Neuronal stem cell (in vitro differentiated cells): ENCODE data around the gene PHKA2.

Experiments used
- DNase-seq: peaks from one replicate; pipeline ENCODE4 v3.0.0-alpha.2; 2013; ENCODE audit warnings: low spot score
- H2AFZ ChIP-seq: one replicate; pipeline ENCODE4 v1.6.1; 2013; ENCODE audit warnings: mild to moderate bottlenecking, low read length, inconsistent platforms
- H2AK5ac ChIP-seq: 2 replicates; pipeline ENCODE4 v1.6.1; 2013; ENCODE audit warnings: low read depth, mild to moderate bottlenecking, inconsistent platforms, low read length, moderate library complexity, mixed read lengths
- H2BK120ac ChIP-seq: 2 replicates; pipeline ENCODE4 v1.6.1; 2013; ENCODE audit warnings: low read depth, mild to moderate bottlenecking, inconsistent platforms, low read length, moderate library complexity, mixed read lengths
- H2BK12ac ChIP-seq: one replicate; pipeline ENCODE4 v1.6.1; 2013; ENCODE audit warnings: low read length, inconsistent platforms
- H2BK15ac ChIP-seq: 2 replicates; pipeline ENCODE4 v1.6.1; 2013; ENCODE audit warnings: mild to moderate bottlenecking, low read length, inconsistent platforms, mixed read lengths
- H2BK5ac ChIP-seq: one replicate; pipeline ENCODE4 v1.6.1; 2013; ENCODE audit warnings: inconsistent platforms, mild to moderate bottlenecking, low read length, moderate library complexity
- H3K14ac ChIP-seq: one replicate; pipeline ENCODE4 v1.6.1; 2013; ENCODE audit warnings: low read length, inconsistent platforms
- H3K18ac ChIP-seq: 2 replicates; pipeline ENCODE4 v1.6.1; 2013; ENCODE audit warnings: low read length, inconsistent platforms
- H3K23ac ChIP-seq: 2 replicates; pipeline ENCODE4 v1.6.1; 2013; ENCODE audit warnings: low read depth, mild to moderate bottlenecking, mixed read lengths, low read length, inconsistent platforms; ENCODE audit not compliant: poor library complexity
- H3K27ac ChIP-seq: replicated peaks from 3 replicates; pipeline ENCODE4 v1.5.1; 2013; ENCODE audit warnings: low read length, inconsistent platforms
- H3K27me3 ChIP-seq, 3 experiments: 2 replicates each; pipeline ENCODE4 v1.6.1; 2013; ENCODE audit warnings: low read length in 3 of 3, mild to moderate bottlenecking in 2 of 3, inconsistent platforms in 1 of 3, low read depth in 1 of 3, mixed read lengths in 1 of 3, moderate library complexity in 1 of 3; ENCODE audit not compliant: control insufficient read depth in 3 of 3, insufficient read depth in 3 of 3
- H3K36me3 ChIP-seq, 2 donors: replicated peaks in 1 of 2; 2 replicates each; pipeline ENCODE4 v1.6.1; 2013; ENCODE audit warnings: low read length in 2 of 2; ENCODE audit not compliant: control insufficient read depth in 2 of 2, insufficient read depth in 2 of 2
- H3K4ac ChIP-seq: 2 replicates; pipeline ENCODE4 v1.6.1; 2013; ENCODE audit warnings: inconsistent platforms, mild to moderate bottlenecking, low read length, moderate library complexity
- H3K4me1 ChIP-seq, 2 donors: 1 replicate in 1 of 2; 2 replicates in 1 of 2; pipeline ENCODE4 v1.6.1; 2013; ENCODE audit warnings: low read length in 2 of 2, low read depth in 1 of 2; ENCODE audit not compliant: control insufficient read depth in 2 of 2, insufficient read depth in 1 of 2
- H3K4me2 ChIP-seq: one replicate; pipeline ENCODE4 v1.6.1; 2013; ENCODE audit warnings: mild to moderate bottlenecking, low read length, inconsistent platforms; ENCODE audit not compliant: insufficient read depth, poor library complexity, severe bottlenecking
- H3K4me3 ChIP-seq, 2 donors: 2 replicates each; pipeline ENCODE4 v1.5.1; 2013; ENCODE audit warnings: low read length in 2 of 2, mild to moderate bottlenecking in 2 of 2, inconsistent platforms in 1 of 2, moderate library complexity in 1 of 2
- H3K79me1 ChIP-seq: one replicate; pipeline ENCODE4 v1.6.1; 2013; ENCODE audit warnings: low read depth, mild to moderate bottlenecking, inconsistent platforms, low read length, moderate library complexity
- H3K9ac ChIP-seq: one replicate; pipeline ENCODE4 v1.6.1; 2013; ENCODE audit warnings: mild to moderate bottlenecking, low read depth, low read length, inconsistent platforms; ENCODE audit not compliant: poor library complexity
- H3K9me3 ChIP-seq, 2 donors: replicated peaks in 1 of 2; 2 replicates each; pipeline versions ENCODE3 to v1.6.1; 2013; ENCODE audit warnings: low read length in 2 of 2, mild to moderate bottlenecking in 2 of 2, inconsistent platforms in 1 of 2, low read depth in 1 of 2, mixed read lengths in 1 of 2, moderate library complexity in 1 of 2; ENCODE audit not compliant: control insufficient read depth in 2 of 2, insufficient read depth in 1 of 2
- H4K8ac ChIP-seq: one replicate; pipeline ENCODE4 v1.6.1; 2013; ENCODE audit warnings: low read depth, mild to moderate bottlenecking, inconsistent platforms, low read length, moderate library complexity
- H4K91ac ChIP-seq: one replicate; pipeline ENCODE4 v1.6.1; 2013; ENCODE audit warnings: low read length, low read depth, mild to moderate bottlenecking, inconsistent platforms; ENCODE audit not compliant: poor library complexity
- WGBS, 2 donors: extraction: QIAGEN DNeasy Blood & Tissue Kit; methylation state at CpG; one replicate each; pipeline ENCODE4 v1.1.7; 2013; ENCODE audit warnings: missing lambda C conversion rate in 2 of 2, mixed read lengths in 1 of 2; ENCODE audit not compliant: insufficient read length in 2 of 2, insufficient replicate concordance in 1 of 2; ENCODE audit errors: extremely low coverage in 2 of 2; 5-methylcytosine and 5-hydroxymethylcytosine counted together

The PHKA2 gene

GRCh38 chrX:18891548-18891945, 92.4 kb downstream of the PHKA2 start:
- Histone ChIP-seq H3K9me3 (no peaks in the 10 kb centered on the region), H2AK5ac (no peak overlapping the region), H3K4me1 (peaks cover 0 to 8% of the 10 kb centered on the region in 2 donors), H3K18ac (no peak overlapping the region), H2BK15ac (no peak overlapping the region), H3K4me3 (no peak overlapping the region), H3K27ac (no peak overlapping the region), H2BK5ac (no peak overlapping the region), H3K27me3 (peaks cover 0 to 4% (median 0%) of the 10 kb centered on the region in 3 experiments), H2AFZ (no peak overlapping the region), H3K4ac (no peak overlapping the region), H3K4me2 (no peak overlapping the region), H2BK12ac (no peak overlapping the region), H3K14ac (no peak overlapping the region), H3K9ac (no peak overlapping the region), H3K79me1 (peaks cover 2% of the 10 kb centered on the region), H3K36me3 (no peaks in the 10 kb centered on the region), H4K8ac (no peak overlapping the region), H2BK120ac (no peak overlapping the region), H4K91ac (no peak overlapping the region), H3K23ac (no peak overlapping the region)
- DNase-seq: no peak
- WGBS, 2 donors: no CpG with 5 or more reads among the region's 9 CpGs

GRCh38 chrX:18890724-18891547, 93.0 kb downstream of the PHKA2 start:
- H2AK5ac ChIP-seq: no peak overlapping the region
- H3K4me2 ChIP-seq: no peak overlapping the region
- H3K9ac ChIP-seq: no peak overlapping the region
- H3K27ac ChIP-seq: no peak overlapping the region
- H3K4me3 ChIP-seq: no peak overlapping the region
- no peak overlapping the region for H2BK15ac ChIP-seq
- no peak overlapping the region for H2BK120ac ChIP-seq
- H3K27me3 ChIP-seq: peaks cover 0 to 6% (median 0%) of the 10 kb centered on the region in 3 experiments
- no peak overlapping the region for H2AFZ ChIP-seq
- H3K23ac ChIP-seq: no peak overlapping the region
- H2BK5ac ChIP-seq: no peak overlapping the region
- peaks cover 2% of the 10 kb centered on the region for H3K79me1 ChIP-seq
- no peak overlapping the region for H4K8ac ChIP-seq
- no peak for DNase-seq
- WGBS, 2 donors: no CpG with 5 or more reads among the region's 24 CpGs
- H3K18ac ChIP-seq: no peak overlapping the region
- H3K36me3 ChIP-seq: no peaks in the 10 kb centered on the region
- no peak overlapping the region for H2BK12ac ChIP-seq
- H3K4ac ChIP-seq: no peak overlapping the region
- H3K14ac ChIP-seq: no peak overlapping the region
- H4K91ac ChIP-seq: no peak overlapping the region
- H3K4me1 ChIP-seq: peaks cover 0 to 12% of the 10 kb centered on the region in 2 donors
- H3K9me3 ChIP-seq: no peaks in the 10 kb centered on the region

DNA sequence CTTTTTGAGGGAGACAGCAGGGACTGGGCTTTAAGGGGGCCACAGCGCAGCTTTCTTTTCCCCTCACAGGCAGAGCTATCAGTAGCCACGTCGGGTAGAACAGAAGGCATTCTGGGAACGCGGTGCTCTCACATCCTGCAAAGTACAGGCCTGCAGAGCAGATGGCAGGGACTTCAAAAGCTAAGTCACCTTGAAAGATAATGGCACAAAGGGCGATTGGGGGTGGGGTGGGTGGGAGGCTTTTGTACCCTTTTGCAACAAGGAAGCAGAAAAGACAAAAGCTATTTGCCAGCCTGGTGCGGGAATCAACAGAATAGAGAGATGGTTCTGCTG, 93.9 kb downstream of the PHKA2 start:
- Histone ChIP-seq H3K14ac (no peak overlapping the region), H3K27ac (no peak overlapping the region), H3K4me1 (peaks cover 0 to 13% of the 10 kb centered on the region in 2 donors), H2BK5ac (no peak overlapping the region), H2BK120ac (no peak overlapping the region), H3K4me3 (no peak overlapping the region), H3K4ac (no peak overlapping the region), H3K36me3 (no peaks in the 10 kb centered on the region), H3K9me3 (no peaks in the 10 kb centered on the region), H3K18ac (no peak overlapping the region), H2AK5ac (no peak overlapping the region), H3K4me2 (no peak overlapping the region), H4K8ac (no peak overlapping the region), H2BK12ac (no peak overlapping the region), H2BK15ac (no peak overlapping the region), H4K91ac (no peak overlapping the region), H3K23ac (no peak overlapping the region), H2AFZ (no peak overlapping the region), H3K79me1 (peaks cover 2% of the 10 kb centered on the region), H3K9ac (no peak overlapping the region), H3K27me3 (peaks cover 0 to 7% (median 0%) of the 10 kb centered on the region in 3 experiments)
- no peak for DNase-seq
- no CpG with 5 or more reads among the region's 7 CpGs for WGBS, 2 donors

DNA sequence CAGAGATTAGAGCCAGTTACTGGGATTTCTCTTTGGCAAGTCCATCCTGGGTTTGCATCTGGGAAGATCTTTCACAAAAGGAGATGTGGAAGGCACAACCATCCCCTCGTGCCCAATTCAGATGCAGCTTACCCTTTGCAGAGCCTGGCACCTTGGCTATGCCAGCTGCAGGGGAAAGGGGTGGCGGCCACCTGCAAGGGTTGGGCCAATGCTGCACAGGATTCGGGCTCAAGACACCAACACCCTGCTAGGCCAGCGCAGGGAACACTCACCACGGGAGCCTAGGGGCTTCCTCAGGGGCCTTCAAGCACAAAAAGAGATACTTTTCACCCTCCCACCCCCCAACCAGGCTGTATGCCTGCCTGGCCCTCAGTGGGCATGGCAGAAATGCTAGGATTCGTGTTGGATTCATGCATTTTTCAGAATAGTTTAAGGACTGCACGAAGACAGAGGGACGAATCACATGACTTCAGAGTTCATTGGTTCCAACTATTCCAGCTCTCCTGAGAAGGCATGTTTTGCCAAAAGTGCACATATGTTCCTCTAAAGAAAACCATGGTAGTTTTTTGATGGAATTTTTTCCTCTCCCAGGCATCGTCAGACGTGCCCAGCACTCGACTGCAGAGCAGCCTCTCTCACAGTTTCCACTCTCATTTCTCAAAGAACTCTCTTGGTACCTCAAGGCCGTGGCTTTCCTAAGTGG, 94.4 kb downstream of the PHKA2 start:
- Histone ChIP-seq H3K4ac (no peak overlapping the region), H4K8ac (no peak overlapping the region), H3K4me2 (no peak overlapping the region), H2BK12ac (no peak overlapping the region), H3K27me3 (peaks cover 0 to 7% (median 0%) of the 10 kb centered on the region in 3 experiments), H3K23ac (no peak overlapping the region), H3K27ac (no peak overlapping the region), H3K9ac (no peak overlapping the region), H3K4me1 (peaks cover 0 to 12% of the 10 kb centered on the region in 2 donors), H4K91ac (no peak overlapping the region), H3K18ac (no peak overlapping the region), H2AFZ (no peak overlapping the region), H2BK15ac (no peak overlapping the region), H2AK5ac (no peak overlapping the region), H2BK120ac (no peak overlapping the region), H3K79me1 (peaks cover 2% of the 10 kb centered on the region), H3K9me3 (no peaks in the 10 kb centered on the region), H2BK5ac (no peak overlapping the region), H3K36me3 (no peaks in the 10 kb centered on the region), H3K14ac (no peak overlapping the region), H3K4me3 (no peak overlapping the region)
- DNase-seq: no peak
- no CpG with 5 or more reads among the region's 12 CpGs for WGBS, 2 donors
